A549 (cell line): ENCODE results near the gene GIT1. TPM values are rescaled to one million over a fixed set of nuclear protein-coding genes. Genes with fewer than 3 reads are reported as not detected.

Experiments
- ATAC-seq, 2 experiments: fragments of 200-7000 bp in 1 of 2; fragments of >200 bp in 1 of 2; cut with Nextera tagmentation in 1 of 2; cut with Tn5 transposase in 1 of 2; 3 replicates each; pipeline versions ENCODE4 v1.8.0 to v1.9.1; 2018 to 2020; ENCODE audit warnings: mild to moderate bottlenecking in 1 of 2, moderate library complexity in 1 of 2
- CTCF ChIA-PET: fragments of 300-600 bp; sonication (Branson Sonifier 250); formaldehyde crosslinking; extraction: SDS; loops from one replicate; lab custom pipeline; 2021; ENCODE audit warnings: antibody characterized with exemption, inconsistent platforms; lab: Yijun Ruan, JAX
- POLR2A ChIA-PET: fragments of 350-600 bp; formaldehyde crosslinking; extraction: SDS; loops from one replicate; lab custom pipeline; 2021; ENCODE audit warnings: antibody characterized with exemption, inconsistent platforms; lab: Yijun Ruan, JAX
- DNase-seq, 2 experiments: peaks; one replicate each; pipeline versions ENCODE4 v3.0.0 to v3.0.0-alpha.2; 2011 to 2016; ENCODE audit warnings: low read depth in 1 of 2, low spot score in 1 of 2
- FAIRE-seq: peaks from 2 replicates; lab custom pipeline; 2011; peaks lifted over from hg19 to GRCh38; lab: Jason Lieb, UNC
- H3K27ac ChIP-seq, 2 experiments: fragments of >200 bp; sonication (Bioruptor Twin); formaldehyde crosslinking; 3 replicates each; pipeline ENCODE4 v1.5.1; 2016 to 2017
- H3K4me1 ChIP-seq: fragments of >200 bp; sonication (Bioruptor Twin); formaldehyde crosslinking; 3 replicates; pipeline ENCODE4 v1.6.1; 2016
- H3K4me2 ChIP-seq: fragments of >200 bp; sonication (Bioruptor Twin); formaldehyde crosslinking; 3 replicates; pipeline ENCODE4 v1.6.1; 2016
- H3K4me3 ChIP-seq: fragments of >200 bp; sonication (Bioruptor Twin); formaldehyde crosslinking; 3 replicates; pipeline ENCODE4 v1.5.1; 2016
- H3K9me3 ChIP-seq: fragments of >200 bp; sonication (Bioruptor Twin); formaldehyde crosslinking; 3 replicates; pipeline ENCODE4 v1.6.1; 2016
- BHLHE40 ChIP-seq: IDR thresholded peaks from 2 replicates; pipeline ENCODE4 v1.6.1; 2012; ENCODE audit warnings: low read depth, low read length, inconsistent platforms
- CBX2 ChIP-seq: fragments of 200-600 bp; sonication (generic); IDR thresholded peaks from 2 replicates; pipeline ENCODE4 v1.6.1; 2016; ENCODE audit warnings: low read depth, mild to moderate bottlenecking, borderline replicate concordance
- CEBPB ChIP-seq, 2 experiments: fragments of >200 bp in 1 of 2; sonication (Bioruptor Twin) in 1 of 2; formaldehyde crosslinking in 1 of 2; IDR thresholded peaks; 2 replicates each; pipeline ENCODE4 v1.6.1; 2012 to 2016
- CHD2 ChIP-seq: fragments of 150-350 bp; IDR thresholded peaks from 2 replicates; pipeline ENCODE4 v1.6.1; 2014; ENCODE audit warnings: low read length; ENCODE audit not compliant: partially characterized antibody
- CTCF ChIP-seq: fragments of >200 bp; sonication (Bioruptor Twin); formaldehyde crosslinking; IDR thresholded peaks from 3 replicates; pipeline ENCODE4 v1.5.1; 2016
- EHF ChIP-seq: fragments of 250-450 bp; sonication (Bioruptor Pico); IDR thresholded peaks from 2 replicates; pipeline ENCODE4 v1.5.0; 2020; ENCODE audit warnings: mild to moderate bottlenecking
- ELK1 ChIP-seq: fragments of 150-350 bp; IDR thresholded peaks from 2 replicates; pipeline ENCODE4 v1.6.1; 2014; ENCODE audit warnings: low read depth, mild to moderate bottlenecking, low read length
- EP300 ChIP-seq, 2 experiments: fragments of >200 bp; sonication (Bioruptor Twin); formaldehyde crosslinking; IDR thresholded peaks; 2 replicates in 1 of 2; 3 replicates in 1 of 2; pipeline ENCODE4 v1.6.1; 2016 to 2017
- ESRRA ChIP-seq: fragments of 150-350 bp; IDR thresholded peaks from 2 replicates; pipeline ENCODE4 v1.6.1; 2014; ENCODE audit warnings: mild to moderate bottlenecking, low read length, borderline replicate concordance
- HEYL ChIP-seq: fragments of 250-450 bp; sonication (Bioruptor Pico); IDR thresholded peaks from 2 replicates; pipeline ENCODE4 v1.8.0; 2021; ENCODE audit warnings: mild to moderate bottlenecking, moderate library complexity
- HMGXB4 ChIP-seq: fragments of 250-450 bp; sonication (Bioruptor Pico); IDR thresholded peaks from 2 replicates; pipeline ENCODE4 v1.5.0; 2021; ENCODE audit warnings: mild to moderate bottlenecking, moderate library complexity, borderline replicate concordance
- JUN ChIP-seq, 2 experiments: fragments of >200 bp; sonication (Bioruptor Twin); formaldehyde crosslinking; IDR thresholded peaks; 2 replicates in 1 of 2; 3 replicates in 1 of 2; pipeline ENCODE4 v1.6.1; 2016 to 2017
- JUNB ChIP-seq: fragments of >200 bp; sonication (Bioruptor Twin); formaldehyde crosslinking; IDR thresholded peaks from 2 replicates; pipeline ENCODE4 v1.6.1; 2016
- KDM5A ChIP-seq: fragments of 200-600 bp; sonication (generic); IDR thresholded peaks from 2 replicates; pipeline ENCODE4 v1.6.1; 2016; ENCODE audit warnings: antibody characterized with exemption, mild to moderate bottlenecking
- MAFK ChIP-seq: fragments of 450-650 bp; IDR thresholded peaks from 2 replicates; pipeline ENCODE4 v1.6.1; 2014; ENCODE audit not compliant: partially characterized antibody
- MAZ ChIP-seq: fragments of 150-350 bp; IDR thresholded peaks from 2 replicates; pipeline ENCODE4 v1.6.1; 2014; ENCODE audit warnings: antibody characterized with exemption, low read depth, low read length, borderline replicate concordance
- MYC ChIP-seq: IDR thresholded peaks from 2 replicates; pipeline ENCODE4 v1.6.1; 2012; ENCODE audit warnings: mild to moderate bottlenecking, inconsistent platforms, low read length, improper control_type of control experiment, borderline replicate concordance
- NFE2L2 ChIP-seq: fragments of 150-350 bp; conservative IDR thresholded peaks from 2 replicates; pipeline ENCODE4 v1.6.1; 2014; ENCODE audit warnings: low read length
- POLR2AphosphoS2 ChIP-seq: conservative IDR thresholded peaks from 2 replicates; pipeline ENCODE4 v1.6.1; 2012; ENCODE audit warnings: low read length, improper control_type of control experiment, inconsistent platforms
- RAD21 ChIP-seq, 2 experiments: fragments of >200 bp in 1 of 2; sonication (Bioruptor Twin) in 1 of 2; formaldehyde crosslinking in 1 of 2; IDR thresholded peaks in 1 of 2; conservative IDR thresholded peaks in 1 of 2; 2 replicates in 1 of 2; 3 replicates in 1 of 2; pipeline ENCODE4 v1.6.1; 2012 to 2018; ENCODE audit warnings: inconsistent platforms in 1 of 2
- RCOR1 ChIP-seq: fragments of 150-350 bp; IDR thresholded peaks from 2 replicates; pipeline ENCODE4 v1.6.1; 2014; ENCODE audit warnings: antibody characterized with exemption, low read length, low read depth
- SMC3 ChIP-seq: fragments of >200 bp; sonication (Bioruptor Twin); formaldehyde crosslinking; IDR thresholded peaks from 3 replicates; pipeline ENCODE4 v1.6.1; 2018; ENCODE audit warnings: inconsistent platforms
- TFCP2L1 ChIP-seq: fragments of 250-450 bp; sonication (Bioruptor Pico); IDR thresholded peaks from 2 replicates; pipeline ENCODE4 v1.5.0; 2021; ENCODE audit warnings: mild to moderate bottlenecking
- whole genome bisulfite sequencing: methylation state at CpG from one replicate; pipeline ENCODE4 v1.1.6; 2017; ENCODE audit errors: missing lambda C conversion rate; 5-methylcytosine and 5-hydroxymethylcytosine counted together
- polyA plus RNA-seq, 4 experiments: library from polyadenylated mRNA; depleted of rRNA in 3 of 4; stranded (reverse); fragments of >200 nt; fragmentation: RNase III in 1 of 4; extraction: RNeasy Plus Mini Kit Qiagen cat#74134 plus additional on column Dnase treatment in 1 of 4; gene quantifications; 2 replicates in 3 of 4; 3 replicates in 1 of 4; pipeline ENCODE4 v1.2.3, GENCODE V29; 2011 to 2017
- TF ChIP-seq, protein P1 (sequence below): IDR thresholded peaks from 2 replicates; pipeline ENCODE4 v1.6.1; 2012

GIT1 gene
- polyA plus RNA-seq, 2 of the 4 experiments (the other 2 are of a cell fraction), result 47.8 to 53.0 TPM

- peaks cover 10% of the 10 kb centered on the region; the same call in 2 of the 3 replicates for H3K4me1 ChIP-seq
- H3K27ac ChIP-seq, result no peak overlapping the region
- WGBS, result 83% methylated on average over 26 of the region's 62 CpGs
- H3K9me3 ChIP-seq, result no peaks in the 10 kb centered on the region
- ChIA-PET CTCF (interaction anchor here (0.6 to 24.0 kb wide), 13 partner anchors 3 to 520 kb away, joined by 3 to 474 read pairs (median 7); partner anchors contain the start of genes ABHD15, ANKRD13B, CORO6 and TP53I13), POLR2A (interaction anchor here (1.7 kb wide), 1 partner anchor 19 kb away, joined by 7 read pairs; no protein-coding TSS in a partner anchor)
- no peak for FAIRE-seq
- TF ChIP-seq EHF (CRISPR knock-in tag), result no peak
- no peak for TF ChIP-seq NFE2L2
- TF ChIP-seq CEBPB (IDR thresholded peaks at IDR 0.05), result no peak
- no peak for TF ChIP-seq JUNB
- no peak for TF ChIP-seq EP300 (IDR thresholded peaks at IDR 0.05)
- TF ChIP-seq RCOR1, result no peak
- no peak for TF ChIP-seq ESRRA
- TF ChIP-seq POLR2AphosphoS2, result no peak
- TF ChIP-seq, protein P1, sequence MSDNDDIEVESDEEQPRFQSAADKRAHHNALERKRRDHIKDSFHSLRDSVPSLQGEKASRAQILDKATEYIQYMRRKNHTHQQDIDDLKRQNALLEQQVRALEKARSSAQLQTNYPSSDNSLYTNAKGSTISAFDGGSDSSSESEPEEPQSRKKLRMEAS, result peak; percentile 67
- no peak for TF ChIP-seq ELK1
- TF ChIP-seq MAZ, result no peak
- TF ChIP-seq BHLHE40, result no peak
- TF ChIP-seq CHD2, result no peak
- TF ChIP-seq CBX2, result no peak
- peak; percentile 10 for TF ChIP-seq MAFK
- no peak for TF ChIP-seq MYC
- TF ChIP-seq HMGXB4 (CRISPR knock-in tag), result no peak
- TF ChIP-seq KDM5A, result no peak
- no peak; a peak in 1 of 5 replicates for TF ChIP-seq JUN (IDR thresholded peaks at IDR 0.05)
- TF ChIP-seq RAD21 (conservative IDR thresholded peaks at IDR 0.05 in 1 of 2, IDR thresholded peaks at IDR 0.05 in 1 of 2), result no peak; a peak in 1 of 5 replicates
- no peak for TF ChIP-seq TFCP2L1
- TF ChIP-seq HEYL (CRISPR knock-in tag), result no peak
- no peak for TF ChIP-seq SMC3
- TF ChIP-seq CTCF, result peak; percentile 30; the same call in 1 of the 3 replicates
- no peak overlapping the region for H3K4me2 ChIP-seq
- no peak for ATAC-seq
- no peak for DNase-seq
- no peak overlapping the region for H3K4me3 ChIP-seq
Measured at GRCh38 chr17:29572691-29573557, 16.5 kb downstream of the GIT1 start.
